CD8-positive, alpha-beta memory T cell (primary cell): ENCODE results near the gene IRF6. TPM values are rescaled to one million over a fixed set of nuclear protein-coding genes. Genes with fewer than 3 reads are reported as not detected.

Experiments
- CTCF ChIA-PET: fragments of 350-600 bp; sonication (Branson Sonifier 250); formaldehyde crosslinking; loops from one replicate; lab custom pipeline; 2021; ENCODE audit warnings: antibody characterized with exemption; lab: Charles Lee
- POLR2A ChIA-PET: fragments of 350-600 bp; sonication (Branson Sonifier 250); formaldehyde crosslinking; loops from one replicate; lab custom pipeline; 2021; ENCODE audit warnings: antibody characterized with exemption; lab: Charles Lee
- DNase-seq, 5 donors: peaks; one replicate each; pipeline versions ENCODE4 v3.0.0 to v3.0.0-alpha.2; 2020 to 2022; ENCODE audit warnings: mixed read lengths in 1 of 5
- H3K27ac ChIP-seq: one replicate; pipeline ENCODE4 v1.7.0; 2013; ENCODE audit warnings: low read depth, mild to moderate bottlenecking, low read length, moderate library complexity
- H3K27me3 ChIP-seq: 2 replicates; pipeline ENCODE4 v1.7.0; 2013; ENCODE audit warnings: low read length, mild to moderate bottlenecking; ENCODE audit not compliant: insufficient read depth, poor library complexity, severe bottlenecking
- H3K36me3 ChIP-seq: 2 replicates; pipeline ENCODE4 v1.7.0; 2013; ENCODE audit warnings: mild to moderate bottlenecking, low read length, moderate library complexity; ENCODE audit not compliant: insufficient read depth
- H3K4me1 ChIP-seq: 2 replicates; pipeline ENCODE4 v1.7.0; 2013; ENCODE audit warnings: mild to moderate bottlenecking, low read length, moderate library complexity; ENCODE audit not compliant: insufficient read depth
- H3K4me3 ChIP-seq: 2 replicates; pipeline ENCODE4 v1.7.0; 2013; ENCODE audit warnings: mild to moderate bottlenecking, low read length
- H3K9me3 ChIP-seq: 2 replicates; pipeline ENCODE4 v1.7.0; 2013; ENCODE audit warnings: mild to moderate bottlenecking, low read length
- H3K27ac Mint-ChIP-seq, 8 donors: one replicate each; pipeline ENCODE4 v1.8.0; 2020 to 2021; ENCODE audit warnings: mixed read lengths in 8 of 8, mild to moderate bottlenecking in 6 of 8, inconsistent platforms in 3 of 8, moderate library complexity in 3 of 8
- H3K27me3 Mint-ChIP-seq, 2 donors: one replicate each; pipeline ENCODE4 v1.8.0; 2020 to 2021; ENCODE audit warnings: mixed read lengths in 2 of 2, mild to moderate bottlenecking in 1 of 2, moderate library complexity in 1 of 2
- H3K36me3 Mint-ChIP-seq, 3 donors: one replicate each; pipeline ENCODE4 v1.8.0; 2020 to 2021; ENCODE audit warnings: mixed read lengths in 3 of 3, inconsistent platforms in 1 of 3, mild to moderate bottlenecking in 1 of 3
- H3K4me1 Mint-ChIP-seq, 3 donors: one replicate each; pipeline ENCODE4 v1.8.0; 2020 to 2021; ENCODE audit warnings: mixed read lengths in 3 of 3, inconsistent platforms in 1 of 3, mild to moderate bottlenecking in 1 of 3
- H3K4me3 Mint-ChIP-seq, 7 donors: one replicate each; pipeline ENCODE4 v1.8.0; 2020 to 2021; ENCODE audit warnings: mixed read lengths in 7 of 7, mild to moderate bottlenecking in 6 of 7, moderate library complexity in 4 of 7, inconsistent platforms in 2 of 7
- H3K9me3 Mint-ChIP-seq, 5 donors: one replicate each; pipeline ENCODE4 v1.8.0; 2020 to 2022; ENCODE audit warnings: mixed read lengths in 5 of 5, mild to moderate bottlenecking in 3 of 5, moderate library complexity in 2 of 5, inconsistent platforms in 1 of 5
- polyA plus RNA-seq: library from polyadenylated mRNA; unstranded; fragments of 300-500 nt; fragmentation: Illumina TruSeq; gene quantifications from one replicate; pipeline ENCODE4 v1.2.3, GENCODE V29; 2021
- total RNA-seq, 2 experiments: library from RNA; stranded (reverse); gene quantifications; one replicate each; pipeline ENCODE4 v1.2.3, GENCODE V29; 2021

The IRF6 gene
- total and polyA plus RNA-seq, 3 experiments from 2014 or later = 1.0 to 1.2 (median 1.2) TPM

DNA sequence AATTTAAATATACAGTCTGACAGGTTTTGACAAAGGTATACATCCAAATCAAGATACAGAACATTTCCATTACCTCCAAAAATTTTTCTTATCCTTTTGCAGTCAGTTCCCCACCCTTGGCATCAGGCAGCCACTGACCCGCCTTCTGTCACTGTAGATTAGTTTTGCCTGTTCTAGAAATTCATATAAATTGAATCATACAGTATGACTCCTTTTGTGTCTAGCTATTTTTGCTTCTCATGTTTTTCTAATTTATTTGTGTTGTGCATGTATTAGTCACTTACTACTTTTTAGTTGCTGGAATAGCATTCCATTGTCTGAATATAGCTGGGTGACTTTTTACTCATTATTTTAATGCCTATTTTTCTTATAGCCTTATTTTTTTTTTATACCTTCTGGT lies 25.7 kb upstream of the IRF6 start:
- peaks cover 44% of the 10 kb centered on the region for H3K36me3 ChIP-seq
- H3K36me3 Mint-ChIP-seq = peaks cover 21 to 65% (median 25%) of the 10 kb centered on the region in 3 donors
- no peak overlapping the region for H3K4me3 Mint-ChIP-seq
- no peaks in the 10 kb centered on the region for H3K9me3 ChIP-seq
- no peak overlapping the region for H3K27ac Mint-ChIP-seq
- H3K27ac ChIP-seq = no peak overlapping the region
- peaks cover 0 to 2% of the 10 kb centered on the region in 2 donors for H3K27me3 Mint-ChIP-seq
- H3K4me1 Mint-ChIP-seq = peaks cover 45 to 51% (median 46%) of the 10 kb centered on the region in 3 donors
- no peaks in the 10 kb centered on the region for H3K27me3 ChIP-seq
- ChIA-PET POLR2A (no interaction called here), CTCF (interaction anchor here (0.9 kb wide), 1 partner anchor 13 kb away, joined by 3 read pairs; no protein-coding TSS in a partner anchor)
- peaks cover 20% of the 10 kb centered on the region for H3K4me1 ChIP-seq
- no peak for DNase-seq
- no peaks in the 10 kb centered on the region for H3K9me3 Mint-ChIP-seq
- no peak overlapping the region for H3K4me3 ChIP-seq

GRCh38 chr1:209830722-209831121 lies 24.8 kb upstream of the IRF6 start:
- peaks cover 45 to 51% (median 46%) of the 10 kb centered on the region in 3 donors for H3K4me1 Mint-ChIP-seq

DNA sequence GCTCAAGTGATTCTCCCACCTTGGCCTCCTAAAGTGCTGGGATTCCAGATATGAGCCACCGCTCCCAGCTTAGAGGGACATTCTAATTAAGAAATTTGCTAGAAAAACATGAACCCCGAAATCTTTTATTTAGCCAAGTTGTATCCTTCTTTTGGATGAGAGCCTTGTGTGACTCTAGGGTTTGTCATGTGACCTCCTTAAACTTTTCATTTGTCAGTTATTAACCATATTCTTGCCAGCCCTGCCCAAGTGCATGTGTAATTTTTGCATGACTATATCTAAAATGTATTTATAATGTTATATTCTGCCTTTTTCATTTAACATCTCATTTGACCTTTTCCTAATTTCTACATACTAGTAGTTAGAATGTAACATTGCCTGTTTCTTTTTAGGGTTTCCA lies 23.8 kb upstream of the IRF6 start:
- Histone ChIP-seq H3K36me3 (peaks cover 30% of the 10 kb centered on the region), H3K4me3 (no peak overlapping the region), H3K4me1 (peaks cover 20% of the 10 kb centered on the region), H3K27ac (no peak overlapping the region), H3K9me3 (no peaks in the 10 kb centered on the region), H3K27me3 (no peaks in the 10 kb centered on the region)
- H3K27ac Mint-ChIP-seq = peak overlapping the region in 4 of 8 donors; percentile 31 to 78 (median 52)
- H3K4me3 Mint-ChIP-seq = peak overlapping the region; percentile 18 to 96 (median 68)
- H3K9me3 Mint-ChIP-seq = no peaks in the 10 kb centered on the region
- peaks cover 20 to 46% (median 20%) of the 10 kb centered on the region in 3 donors for H3K36me3 Mint-ChIP-seq
- H3K27me3 Mint-ChIP-seq = peaks cover 5 to 6% of the 10 kb centered on the region in 2 donors
- ChIA-PET CTCF (no interaction called here), POLR2A (no interaction called here)
- H3K4me1 Mint-ChIP-seq = peaks cover 45 to 51% (median 46%) of the 10 kb centered on the region in 3 donors
- DNase-seq = no peak

More at GRCh38 chr1:209830722-209831121, 24.8 kb upstream of the IRF6 start:
- Mint-ChIP-seq H3K9me3 (no peaks in the 10 kb centered on the region), H3K27me3 (peaks cover 3 to 4% of the 10 kb centered on the region in 2 donors), H3K4me3 (no peak overlapping the region), H3K36me3 (peaks cover 20 to 57% (median 24%) of the 10 kb centered on the region in 3 donors), H3K27ac (peak overlapping the region in 1 of 8 donors; percentile 64)
- DNase-seq = no peak
- no peaks in the 10 kb centered on the region for H3K9me3 ChIP-seq
- ChIA-PET POLR2A (no interaction called here), CTCF (no interaction called here)
- H3K36me3 ChIP-seq = peaks cover 35% of the 10 kb centered on the region
- no peak overlapping the region for H3K4me3 ChIP-seq
- no peaks in the 10 kb centered on the region for H3K27me3 ChIP-seq
- H3K4me1 ChIP-seq = peaks cover 20% of the 10 kb centered on the region
- H3K27ac ChIP-seq = no peak overlapping the region

DNA sequence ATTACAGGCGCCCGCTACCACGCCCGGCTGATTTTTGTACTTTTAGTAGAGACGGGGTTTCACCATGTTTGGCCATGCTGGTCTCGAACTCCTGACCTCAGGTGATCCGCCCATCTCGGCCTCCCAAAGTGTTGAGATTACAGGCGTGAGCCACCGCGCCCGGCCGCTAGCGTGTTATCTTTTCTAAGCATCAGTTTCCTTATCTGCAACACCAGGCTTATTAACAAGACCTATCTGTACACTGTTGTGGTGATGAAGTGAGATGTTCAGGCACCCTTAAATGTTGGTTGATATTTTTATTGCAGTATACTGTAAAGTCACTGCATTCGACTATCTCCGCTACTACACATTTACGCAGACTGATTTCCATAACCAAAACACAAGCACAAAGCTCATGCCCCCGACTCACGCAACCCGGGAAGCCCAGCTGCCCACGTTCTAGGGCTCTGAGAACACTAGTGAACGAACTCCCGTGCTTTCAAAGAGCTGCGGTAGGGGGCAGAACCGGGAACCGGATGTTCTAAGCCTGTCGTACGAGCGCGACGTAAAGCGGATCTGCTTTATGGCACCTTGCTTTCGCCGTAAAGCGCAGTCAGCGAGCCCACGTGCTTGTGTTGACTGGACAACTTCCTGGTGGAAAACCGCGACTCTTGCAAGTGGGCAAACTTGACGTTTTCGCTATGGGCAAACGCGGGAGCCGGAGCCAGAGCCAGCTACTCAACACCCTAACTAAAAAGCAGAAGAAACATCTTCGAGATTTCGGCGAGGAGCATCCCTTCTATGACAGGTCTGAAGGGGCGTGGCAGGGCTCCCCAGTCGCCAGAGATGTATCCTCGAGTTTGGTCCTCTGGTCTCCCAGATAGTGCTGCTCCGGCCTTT lies 21.7 kb upstream of the IRF6 start, which contains the start of gene UTP25:
Gene UTP25, plus strand, starts transcription at position 589 of the 879 bp plus-strand sequence. Its CDS starts 92 bp downstream, at position 681.
- H3K36me3 Mint-ChIP-seq = peaks cover 7 to 26% (median 10%) of the 10 kb centered on the region in 3 donors
- H3K27me3 Mint-ChIP-seq = peaks cover 7 to 11% of the 10 kb centered on the region in 2 donors
- ChIA-PET CTCF (interaction anchor here (0.6 to 2.2 kb wide), 13 partner anchors 12 to 506 kb away, joined by 3 to 15 read pairs (median 4); partner anchors contain the start of genes C1orf74 and IRF6), POLR2A (interaction anchor here (1.2 kb wide), 1 partner anchor 12 kb away, joined by 3 read pairs; no protein-coding TSS in a partner anchor)
- H3K27ac Mint-ChIP-seq = peak within 1 kb of the TSS; percentile 74 to 98 (median 90)
- peaks cover 46 to 50% (median 47%) of the 10 kb centered on the region in 3 donors for H3K4me1 Mint-ChIP-seq
- no peaks in the 10 kb centered on the region for H3K9me3 Mint-ChIP-seq
- peak within 1 kb of the TSS; percentile 90 to 97 (median 96) for H3K4me3 Mint-ChIP-seq
- Histone ChIP-seq H3K4me1 (peaks cover 29% of the 10 kb centered on the region), H3K4me3 (peak within 1 kb of the TSS; percentile 99), H3K9me3 (no peaks in the 10 kb centered on the region), H3K27me3 (no peaks in the 10 kb centered on the region), H3K27ac (peak within 1 kb of the TSS; percentile 90), H3K36me3 (peaks cover 9% of the 10 kb centered on the region)
- peak; percentile 83 to 94 (median 91) for DNase-seq

DNA sequence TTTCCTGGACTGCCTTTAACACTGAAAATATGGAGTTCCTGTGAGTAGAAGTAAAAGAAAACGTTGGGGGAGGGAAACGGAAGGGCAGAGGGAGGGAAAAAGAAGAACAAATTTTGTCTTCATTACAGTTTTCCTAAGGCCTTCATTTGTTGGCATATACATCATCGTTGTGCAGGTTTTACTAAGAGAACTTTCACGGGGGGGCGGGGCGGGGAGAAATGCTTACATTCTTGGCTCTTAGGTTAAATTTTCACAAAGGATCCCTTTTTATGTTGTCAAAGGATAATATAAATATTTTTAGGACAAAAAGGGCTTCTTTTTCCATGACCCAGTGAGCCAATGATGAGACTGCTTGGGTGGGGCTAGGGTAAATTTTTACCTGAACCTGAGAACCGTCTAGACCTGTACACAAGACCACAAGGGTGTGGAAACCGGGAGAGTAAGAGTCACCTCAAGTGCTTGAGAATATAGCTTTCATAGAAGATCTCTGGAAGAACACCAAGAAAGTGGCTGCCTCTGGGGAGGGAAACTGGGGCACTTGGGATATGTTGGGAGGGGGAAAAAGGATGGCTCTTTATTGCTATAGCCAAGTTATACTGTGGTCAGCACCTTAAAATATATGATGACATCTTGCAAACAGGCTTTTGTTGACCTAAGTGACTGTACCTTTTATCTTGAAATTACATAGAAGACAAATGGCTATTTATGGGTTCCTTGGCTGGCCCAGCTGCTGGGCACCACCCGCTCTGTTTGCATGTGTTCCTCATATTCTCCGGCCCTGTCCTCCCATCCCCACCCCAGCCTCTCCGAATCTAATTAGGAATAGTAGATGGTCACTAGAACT lies 19.9 kb upstream of the IRF6 start:
- H3K27ac ChIP-seq = no peak overlapping the region
- H3K4me1 ChIP-seq = peaks cover 29% of the 10 kb centered on the region
- DNase-seq = no peak
- H3K27me3 ChIP-seq = peaks cover 3% of the 10 kb centered on the region
- ChIA-PET POLR2A (no interaction called here), CTCF (interaction anchor here (5.5 kb wide), 1 partner anchor 19 kb away, joined by 43 read pairs; the partner anchor contains the start of gene IRF6)
- Mint-ChIP-seq H3K27me3 (peaks cover 13 to 23% of the 10 kb centered on the region in 2 donors), H3K9me3 (no peaks in the 10 kb centered on the region), H3K4me1 (peaks cover 37 to 43% (median 39%) of the 10 kb centered on the region in 3 donors), H3K27ac (peak overlapping the region in 1 of 8 donors; percentile 39), H3K36me3 (peaks cover 2 to 11% (median 3%) of the 10 kb centered on the region in 3 donors), H3K4me3 (peak overlapping the region in 5 of 7 donors; percentile 23 to 67 (median 41))
- no peaks in the 10 kb centered on the region for H3K36me3 ChIP-seq
- no peaks in the 10 kb centered on the region for H3K9me3 ChIP-seq
- H3K4me3 ChIP-seq = no peak overlapping the region

DNA sequence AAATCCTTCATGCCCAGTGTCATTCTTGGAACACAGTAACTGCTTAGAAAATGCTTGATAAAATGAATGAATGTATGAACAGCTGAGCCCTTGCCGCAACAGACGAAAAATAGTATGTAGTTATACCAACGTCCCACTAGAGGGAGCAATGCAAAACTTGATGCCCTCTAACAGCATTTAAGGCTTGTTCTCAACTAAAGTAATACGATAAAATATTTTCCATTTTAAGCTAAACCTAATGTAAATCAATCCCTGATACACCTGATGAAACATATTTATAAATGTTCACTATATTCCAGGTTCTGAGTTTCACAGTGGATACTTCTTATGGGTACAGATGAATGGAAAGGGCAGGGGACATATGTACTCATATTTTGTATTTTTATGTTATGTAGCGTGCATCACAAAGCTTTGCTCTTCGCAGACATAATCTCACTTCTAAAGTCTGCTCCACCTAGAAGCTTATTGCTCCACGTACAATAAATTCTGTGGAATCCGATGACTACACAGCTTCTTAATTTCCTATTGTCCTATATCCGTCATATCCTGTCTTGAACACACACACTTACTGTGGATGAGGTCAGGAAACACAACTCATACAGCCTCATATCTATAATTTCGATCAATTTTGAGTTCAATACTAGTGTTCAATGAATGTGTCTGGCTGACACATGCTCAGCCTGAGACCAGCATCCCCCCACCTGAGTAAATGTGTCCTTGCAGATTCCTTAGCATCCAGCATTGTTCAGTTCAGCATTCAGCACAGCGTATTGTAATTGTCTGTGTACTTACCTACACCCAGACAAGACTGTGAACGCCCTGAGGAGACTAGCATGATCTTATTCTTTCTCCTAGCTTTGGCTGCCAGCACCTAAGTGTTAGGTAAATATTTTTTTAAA lies 17.4 kb upstream of the IRF6 start:
- Mint-ChIP-seq H3K27me3 (peaks cover 24 to 42% of the 10 kb centered on the region in 2 donors), H3K36me3 (peaks cover 0 to 6% (median 5%) of the 10 kb centered on the region in 3 donors), H3K4me3 (no peak overlapping the region), H3K27ac (no peak overlapping the region), H3K9me3 (no peaks in the 10 kb centered on the region), H3K4me1 (peaks cover 18 to 23% (median 20%) of the 10 kb centered on the region in 3 donors)
- H3K36me3 ChIP-seq = no peaks in the 10 kb centered on the region
- DNase-seq = peak in 2 of 5 donors; percentile 35 to 46
- H3K9me3 ChIP-seq = no peaks in the 10 kb centered on the region
- no peak overlapping the region for H3K4me3 ChIP-seq
- POLR2A ChIA-PET = interaction anchor here (0.5 to 0.9 kb wide), 2 partner anchors 53 to 118 kb away, joined by 4 to 5 read pairs; no protein-coding TSS in a partner anchor
- CTCF ChIA-PET = interaction anchor here (0.7 to 5.5 kb wide), 28 partner anchors 9 to 247 kb away, joined by 3 to 43 read pairs (median 4); partner anchors contain the start of genes IRF6 and TRAF3IP3
- peaks cover 3% of the 10 kb centered on the region for H3K27me3 ChIP-seq
- H3K27ac ChIP-seq = no peak overlapping the region
- peaks cover 17% of the 10 kb centered on the region for H3K4me1 ChIP-seq
